ENCODE measurements around the gene SORT1. TPM values are rescaled to one million over a fixed set of nuclear protein-coding genes. Genes with fewer than 3 reads are reported as not detected.

Gene SORT1
- total RNA-seq, 1 experiment from 2014 or later = 56.5 TPM

DNA sequence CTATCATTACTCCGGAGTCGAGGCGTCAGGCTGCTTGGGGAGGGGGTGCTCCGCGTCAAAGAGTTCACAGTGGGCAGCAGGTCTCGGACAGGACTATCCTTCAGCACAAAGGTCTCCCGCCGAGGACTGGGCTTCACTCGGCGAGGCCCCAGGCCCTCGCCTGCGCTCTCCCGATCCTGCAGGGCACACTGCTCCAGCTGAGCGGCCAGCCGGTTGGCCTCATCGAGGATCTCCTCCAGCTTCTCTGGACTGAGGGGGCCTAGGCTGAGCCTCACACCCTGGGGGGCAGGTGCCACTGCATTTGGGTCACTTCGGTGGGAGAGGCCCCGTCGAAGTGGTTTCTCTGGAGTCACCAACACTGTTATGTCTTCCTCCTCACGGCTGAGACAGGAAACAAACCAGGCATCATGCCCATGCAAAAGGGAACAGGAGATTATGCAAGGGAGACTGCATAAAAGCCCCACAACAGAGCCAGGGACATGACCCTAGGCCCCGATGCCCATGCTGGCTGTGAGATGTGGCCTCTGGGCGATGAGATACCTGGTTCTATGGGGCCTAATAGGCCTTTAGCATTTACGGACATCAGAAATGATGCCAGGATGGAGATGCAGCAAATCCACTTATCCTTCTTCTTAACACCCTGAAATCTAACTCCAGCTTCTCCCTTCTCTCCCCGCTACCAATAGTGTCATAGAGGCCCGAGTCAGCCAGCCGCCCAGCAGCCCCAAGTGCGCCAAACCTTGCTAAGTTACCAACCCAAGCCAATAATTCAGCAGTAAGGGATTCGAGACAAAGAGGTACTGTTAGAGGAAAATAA lies 115.8 kb downstream of the SORT1 start:
- no TSS peak for BruUV-seq (replicated peaks)
- TF ChIP-seq CTCF (conservative IDR thresholded peaks at IDR 0.05; ENCODE audit: low read depth, low read length) (no peak), EZH2 (IDR thresholded peaks at IDR 0.05; ENCODE audit: borderline replicate concordance, low read depth, low read length, poor library complexity, severe bottlenecking) (no peak)
- intact Hi-C loops (cut with micrococcal nuclease; ENCODE audit: unreplicated experiment) = loop anchor here (2.0 kb wide), 1 partner anchor 117 kb away; no protein-coding TSS in a partner anchor
- H3K27me3 ChIP-seq (replicated peaks; ENCODE audit: insufficient read depth, low read depth, low read length, poor library complexity) = no peaks in the 10 kb centered on the region
- H3K27ac ChIP-seq (ENCODE audit: low read depth, low read length, poor library complexity, severe bottlenecking) = peak overlapping the region; percentile 82
- ChIA-PET CTCF (interaction anchor here (0.6 kb wide), 1 partner anchor 144 kb away, joined by 8 read pairs; the partner anchor contains the start of gene PSMA5), POLR2A (ENCODE audit: low non-redundant PET) (no interaction called here)
- H3K9me3 ChIP-seq (ENCODE audit: low read depth, low read length, poor library complexity, severe bottlenecking) = no peaks in the 10 kb centered on the region
- peaks cover 28% of the 10 kb centered on the region for H3K4me1 ChIP-seq (ENCODE audit: insufficient read depth, low read length, poor library complexity, severe bottlenecking)
- peaks cover 28% of the 10 kb centered on the region for H3K36me3 ChIP-seq (ENCODE audit: insufficient read depth, low read length, poor library complexity, severe bottlenecking)
- DNase-seq (ENCODE audit: low spot score) = no peak
- peak overlapping the region; percentile 88 for H3K4me3 ChIP-seq (ENCODE audit: low read depth, low read length, poor library complexity, severe bottlenecking)

GRCh38 chr1:109280862-109281261 lies 116.9 kb downstream of the SORT1 start:
- no peak for TF ChIP-seq CTCF (conservative IDR thresholded peaks at IDR 0.05; ENCODE audit: low read depth, low read length)
- TF ChIP-seq EZH2 (IDR thresholded peaks at IDR 0.05; ENCODE audit: borderline replicate concordance, low read depth, low read length, poor library complexity, severe bottlenecking) = no peak
- ChIA-PET CTCF (interaction anchor here (0.6 kb wide), 1 partner anchor 122 kb away, joined by 3 read pairs; no protein-coding TSS in a partner anchor), POLR2A (ENCODE audit: low non-redundant PET) (no interaction called here)
- H3K4me1 ChIP-seq (ENCODE audit: insufficient read depth, low read length, poor library complexity, severe bottlenecking) = peaks cover 28% of the 10 kb centered on the region
- no peaks in the 10 kb centered on the region for H3K27me3 ChIP-seq (replicated peaks; ENCODE audit: insufficient read depth, low read depth, low read length, poor library complexity)
- no TSS peak for BruUV-seq (replicated peaks)
- intact Hi-C loops (cut with micrococcal nuclease; ENCODE audit: unreplicated experiment) = no loop called here
- H3K4me3 ChIP-seq (ENCODE audit: low read depth, low read length, poor library complexity, severe bottlenecking) = peak overlapping the region; percentile 88
- H3K9me3 ChIP-seq (ENCODE audit: low read depth, low read length, poor library complexity, severe bottlenecking) = no peaks in the 10 kb centered on the region
- peaks cover 28% of the 10 kb centered on the region for H3K36me3 ChIP-seq (ENCODE audit: insufficient read depth, low read length, poor library complexity, severe bottlenecking)
- H3K27ac ChIP-seq (ENCODE audit: low read depth, low read length, poor library complexity, severe bottlenecking) = peak overlapping the region; percentile 61
- no peak for DNase-seq (ENCODE audit: low spot score)

- CTCF ChIA-PET = no interaction called here
- Histone ChIP-seq H3K27me3 (replicated peaks; ENCODE audit: insufficient read depth, low read depth, low read length, poor library complexity) (no peaks in the 10 kb centered on the region), H3K9me3 (ENCODE audit: low read depth, low read length, poor library complexity, severe bottlenecking) (no peaks in the 10 kb centered on the region), H3K36me3 (ENCODE audit: insufficient read depth, low read length, poor library complexity, severe bottlenecking) (peaks cover 28% of the 10 kb centered on the region), H3K4me3 (ENCODE audit: low read depth, low read length, poor library complexity, severe bottlenecking) (no peak overlapping the region), H3K27ac (ENCODE audit: low read depth, low read length, poor library complexity, severe bottlenecking) (peak overlapping the region; percentile 2), H3K4me1 (ENCODE audit: insufficient read depth, low read length, poor library complexity, severe bottlenecking) (peaks cover 20% of the 10 kb centered on the region)
- TSS peak; percentile 52 for BruUV-seq (replicated peaks)
- intact Hi-C loops (cut with micrococcal nuclease; ENCODE audit: unreplicated experiment) = no loop called here
- POLR2A ChIA-PET (ENCODE audit: low non-redundant PET) = no interaction called here
- DNase-seq (ENCODE audit: low spot score) = no peak
- no peak for TF ChIP-seq EZH2 (IDR thresholded peaks at IDR 0.05; ENCODE audit: borderline replicate concordance, low read depth, low read length, poor library complexity, severe bottlenecking)
- no peak for TF ChIP-seq CTCF (conservative IDR thresholded peaks at IDR 0.05; ENCODE audit: low read depth, low read length)
Observed at GRCh38 chr1:109279615-109280278, 118.0 kb downstream of the SORT1 start.

Data from A673 (cell line).